HepG2 (cell line): ENCODE data around the gene PLVAP. TPM values are rescaled to one million over a fixed set of nuclear protein-coding genes. Genes with fewer than 3 reads are reported as not detected.

Experiments used
- ARNT2 ChIP-seq: sonication (generic); formaldehyde crosslinking; IDR thresholded peaks from 2 replicates; pipeline ENCODE4 v1.8.0; 2022; ENCODE audit warnings: mild to moderate bottlenecking, low read depth, missing genetic modification reagents, moderate library complexity
- ASH2L ChIP-seq: fragments of 300-600, 200-600 bp; sonication (generic); IDR thresholded peaks from 2 replicates; pipeline ENCODE4 v1.7.0; 2017; ENCODE audit warnings: low read depth, mild to moderate bottlenecking, moderate library complexity, mixed read lengths, low read length; ENCODE audit not compliant: insufficient read length
- FOXK2 ChIP-seq: fragments of 450-650 bp; IDR thresholded peaks from 2 replicates; pipeline ENCODE4 v1.6.1; 2016
- GLMP ChIP-seq: sonication (generic); formaldehyde crosslinking; IDR thresholded peaks from 2 replicates; pipeline ENCODE4 v1.9.0; 2021; ENCODE audit warnings: missing genetic modification reagents, mild to moderate bottlenecking, borderline replicate concordance
- HIC2 ChIP-seq: sonication (generic); formaldehyde crosslinking; IDR thresholded peaks from 2 replicates; pipeline ENCODE4 v1.9.0; 2022; ENCODE audit warnings: low read depth, missing genetic modification reagents
- HNF4G ChIP-seq, 2 experiments: sonication (generic) in 1 of 2; formaldehyde crosslinking in 1 of 2; IDR thresholded peaks; 2 replicates each; pipeline versions ENCODE4 v1.4.0 to v1.6.1; 2011 to 2020; ENCODE audit warnings: borderline replicate concordance in 2 of 2, low read depth in 2 of 2, mild to moderate bottlenecking in 2 of 2, low read length in 1 of 2, missing genetic modification reagents in 1 of 2, moderate library complexity in 1 of 2
- HOXA5 ChIP-seq: sonication (generic); formaldehyde crosslinking; IDR thresholded peaks from 2 replicates; pipeline ENCODE4 v1.4.0; 2020; ENCODE audit warnings: missing genetic modification reagents
- KAT8 ChIP-seq: IDR thresholded peaks from 2 replicates; pipeline ENCODE4 v1.6.1; 2016; ENCODE audit warnings: missing genetic modification reagents, missing compliant biosample characterization
- KMT2B ChIP-seq: IDR thresholded peaks from 2 replicates; pipeline ENCODE4 v1.6.1; 2016; ENCODE audit warnings: missing genetic modification reagents, missing compliant biosample characterization
- MEIS1 ChIP-seq: sonication (generic); formaldehyde crosslinking; IDR thresholded peaks from 2 replicates; pipeline ENCODE4 v1.9.0; 2021; ENCODE audit warnings: mild to moderate bottlenecking, missing genetic modification reagents, moderate library complexity, borderline replicate concordance
- NFYC ChIP-seq: IDR thresholded peaks from 2 replicates; pipeline ENCODE4 v1.6.1; 2016; ENCODE audit warnings: missing genetic modification reagents, missing compliant biosample characterization
- PBX2 ChIP-seq: IDR thresholded peaks from 2 replicates; pipeline ENCODE4 v1.6.1; 2016; ENCODE audit warnings: control low read depth
- RAD51 ChIP-seq: fragments of 450-650 bp; IDR thresholded peaks from 2 replicates; pipeline ENCODE4 v1.6.1; 2016; ENCODE audit warnings: borderline replicate concordance
- SOX13 ChIP-seq, 3 experiments: fragments of 450-650 bp in 1 of 3; sonication (generic) in 1 of 3; formaldehyde crosslinking in 1 of 3; IDR thresholded peaks in 2 of 3; conservative IDR thresholded peaks in 1 of 3; 2 replicates each; pipeline versions ENCODE4 v1.5.0 to v1.6.1; 2016 to 2020; ENCODE audit warnings: antibody characterized with exemption in 1 of 3, mild to moderate bottlenecking in 1 of 3, missing compliant biosample characterization in 1 of 3, missing genetic modification reagents in 1 of 3, moderate library complexity in 1 of 3
- TERF1 ChIP-seq: sonication (generic); formaldehyde crosslinking; IDR thresholded peaks from 2 replicates; pipeline ENCODE4 v1.8.0; 2022; ENCODE audit warnings: mild to moderate bottlenecking, missing genetic modification reagents, moderate library complexity
- WIZ ChIP-seq: sonication (generic); formaldehyde crosslinking; IDR thresholded peaks from 2 replicates; pipeline ENCODE4 v1.5.1; 2020; ENCODE audit warnings: mild to moderate bottlenecking, missing genetic modification reagents
- YY1 ChIP-seq: IDR thresholded peaks from 2 replicates; pipeline ENCODE4 v1.6.1; 2011; ENCODE audit warnings: low read length, low read depth, moderate library complexity, mild to moderate bottlenecking; ENCODE audit not compliant: insufficient read depth, insufficient replicate concordance
- ZFP91 ChIP-seq: sonication (generic); formaldehyde crosslinking; IDR thresholded peaks from 2 replicates; pipeline ENCODE4 v1.9.0; 2022; ENCODE audit warnings: missing genetic modification reagents, mild to moderate bottlenecking, borderline replicate concordance
- ZNF383 ChIP-seq: sonication (generic); formaldehyde crosslinking; IDR thresholded peaks from 2 replicates; pipeline ENCODE4 v1.4.0; 2020; ENCODE audit warnings: missing genetic modification reagents, mild to moderate bottlenecking, borderline replicate concordance
- ZNF772 ChIP-seq: sonication (generic); formaldehyde crosslinking; IDR thresholded peaks from 2 replicates; pipeline ENCODE4 v1.5.0; 2020; ENCODE audit warnings: mild to moderate bottlenecking, missing genetic modification reagents
- polyA plus RNA-seq, 8 experiments: library from polyadenylated mRNA; depleted of rRNA in 3 of 8; stranded (reverse) in 7 of 8; unstranded in 1 of 8; fragments of >200 nt; fragmentation: Illumina TruSeq in 4 of 8; extraction: Trizol in 4 of 8; gene quantifications; 2 replicates each; pipeline versions ENCODE4 v1.2.1 to v1.2.3, GENCODE V29; 2011 to 2016; ENCODE audit warnings: low read depth in 4 of 8, missing spikeins in 1 of 8, mixed read lengths in 1 of 8; ENCODE audit not compliant: insufficient read depth in 1 of 8
- total RNA-seq, 5 experiments: library from RNA; depleted of rRNA; stranded (reverse); fragments of >200 nt; fragmentation: Illumina TruSeq; extraction: Trizol; gene quantifications; 2 replicates each; pipeline ENCODE4 v1.2.3, GENCODE V29; 2016; ENCODE audit warnings: low read depth in 1 of 5

Gene PLVAP
- total and polyA plus RNA-seq, 2 of the 13 experiments (the other 11 are each of a cell fraction or from before 2014, with no cell fraction given), result 0.26 TPM; not detected in 1

- no peak; the same call in 1 of the 2 replicates for TF ChIP-seq KMT2B (CRISPR knock-in tag)
- TF ChIP-seq KAT8 (CRISPR knock-in tag), result peak; percentile 73
- peak; percentile 33; the same call in 1 of the 2 replicates for TF ChIP-seq ARNT2 (CRISPR knock-in tag)
- no peak for TF ChIP-seq MEIS1
- TF ChIP-seq RAD51, result no peak
- TF ChIP-seq ZFP91 (CRISPR knock-in tag), result peak; percentile 100
- peak; percentile 83 for TF ChIP-seq ZNF772 (CRISPR knock-in tag)
- TF ChIP-seq NFYC (CRISPR knock-in tag), result peak; percentile 95
- TF ChIP-seq FOXK2, result 0 out of 2 replicates have a peak, but pooled peaks have one; percentile 41
- peak; percentile 63; the same call in 1 of the 2 replicates for TF ChIP-seq HOXA5 (CRISPR knock-in tag)
- TF ChIP-seq ZNF383 (CRISPR knock-in tag), result no peak
- TF ChIP-seq PBX2 (CRISPR knock-in tag), result peak; percentile 95
- TF ChIP-seq TERF1 (CRISPR knock-in tag), result no peak
- peak; percentile 41 for TF ChIP-seq ASH2L
- no peak for TF ChIP-seq SOX13 (IDR thresholded peaks at IDR 0.05)
- 0 out of 4 replicates have a peak, but pooled peaks of 1 of the 2 experiments have one; percentile 14 for TF ChIP-seq SOX13 (CRISPR knock-in tag; conservative IDR thresholded peaks at IDR 0.05 in 1 of 2, IDR thresholded peaks at IDR 0.05 in 1 of 2)
- TF ChIP-seq GLMP (CRISPR knock-in tag), result no peak
- TF ChIP-seq WIZ, result no peak
- TF ChIP-seq HNF4G (IDR thresholded peaks at IDR 0.05; ENCODE audit: borderline replicate concordance, low read depth, low read length), result no peak
- no peak; the same call in 1 of the 2 replicates for TF ChIP-seq HNF4G (CRISPR knock-in tag; IDR thresholded peaks at IDR 0.05; ENCODE audit: borderline replicate concordance, low read depth)
- peak; percentile 44 for TF ChIP-seq YY1
- TF ChIP-seq HIC2 (CRISPR knock-in tag), result peak; percentile 61
Observed at GRCh38 chr19:17303167-17303939, 73.8 kb downstream of the PLVAP start, which contains the start of gene ABHD8 (continued).
